K562 treated with DMSO at 1 percent for 12 hours (cell line): ENCODE measurements around the gene HOXD9. TPM values are rescaled to one million over a fixed set of nuclear protein-coding genes. Genes with fewer than 3 reads are reported as not detected.

Experiments used
- total RNA-seq: library from RNA; unstranded; fragments of 300-600 nt; gene quantifications from 2 replicates; pipeline ENCODE4 v1.2.3, GENCODE V29; 2022; ENCODE audit not compliant: insufficient read depth

HOXD9 gene
- not detected in 2 replicates for total RNA-seq

DNA sequence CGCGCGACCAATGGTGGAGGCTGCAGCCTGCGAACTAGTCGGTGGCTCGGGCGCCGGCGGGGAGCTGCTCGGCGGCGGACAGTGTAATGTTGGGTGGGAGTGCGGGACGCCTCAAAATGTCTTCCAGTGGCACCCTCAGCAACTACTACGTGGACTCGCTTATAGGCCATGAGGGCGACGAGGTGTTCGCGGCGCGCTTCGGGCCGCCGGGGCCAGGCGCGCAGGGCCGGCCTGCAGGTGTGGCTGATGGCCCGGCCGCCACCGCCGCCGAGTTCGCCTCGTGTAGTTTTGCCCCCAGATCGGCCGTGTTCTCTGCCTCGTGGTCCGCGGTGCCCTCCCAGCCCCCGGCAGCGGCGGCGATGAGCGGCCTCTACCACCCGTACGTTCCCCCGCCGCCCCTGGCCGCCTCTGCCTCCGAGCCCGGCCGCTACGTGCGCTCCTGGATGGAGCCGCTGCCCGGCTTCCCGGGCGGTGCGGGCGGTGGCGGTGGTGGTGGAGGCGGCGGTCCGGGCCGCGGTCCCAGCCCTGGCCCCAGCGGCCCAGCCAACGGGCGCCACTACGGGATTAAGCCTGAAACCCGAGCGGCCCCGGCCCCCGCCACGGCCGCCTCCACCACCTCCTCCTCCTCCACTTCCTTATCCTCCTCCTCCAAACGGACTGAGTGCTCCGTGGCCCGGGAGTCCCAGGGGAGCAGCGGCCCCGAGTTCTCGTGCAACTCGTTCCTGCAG, at the start of gene HOXD9:
Gene HOXD9 (plus strand): TSS at position 37 of the 728 bp plus-strand sequence. CDS start 50 bp downstream, at position 87.

GRCh38 chr2:176083796-176084261, 38.7 kb upstream of the HOXD9 start, which contains the start of gene EVX2:
EVX2 (minus strand) TSS chr2:176083962; CDS start chr2:176083776, 186 bp downstream.

GRCh38 chr2:176092270-176093144, 30.0 kb upstream of the HOXD9 start, which contains the start of gene HOXD13:
HOXD13 (plus strand) TSS chr2:176092721; CDS start chr2:176092891, 170 bp downstream.

DNA sequence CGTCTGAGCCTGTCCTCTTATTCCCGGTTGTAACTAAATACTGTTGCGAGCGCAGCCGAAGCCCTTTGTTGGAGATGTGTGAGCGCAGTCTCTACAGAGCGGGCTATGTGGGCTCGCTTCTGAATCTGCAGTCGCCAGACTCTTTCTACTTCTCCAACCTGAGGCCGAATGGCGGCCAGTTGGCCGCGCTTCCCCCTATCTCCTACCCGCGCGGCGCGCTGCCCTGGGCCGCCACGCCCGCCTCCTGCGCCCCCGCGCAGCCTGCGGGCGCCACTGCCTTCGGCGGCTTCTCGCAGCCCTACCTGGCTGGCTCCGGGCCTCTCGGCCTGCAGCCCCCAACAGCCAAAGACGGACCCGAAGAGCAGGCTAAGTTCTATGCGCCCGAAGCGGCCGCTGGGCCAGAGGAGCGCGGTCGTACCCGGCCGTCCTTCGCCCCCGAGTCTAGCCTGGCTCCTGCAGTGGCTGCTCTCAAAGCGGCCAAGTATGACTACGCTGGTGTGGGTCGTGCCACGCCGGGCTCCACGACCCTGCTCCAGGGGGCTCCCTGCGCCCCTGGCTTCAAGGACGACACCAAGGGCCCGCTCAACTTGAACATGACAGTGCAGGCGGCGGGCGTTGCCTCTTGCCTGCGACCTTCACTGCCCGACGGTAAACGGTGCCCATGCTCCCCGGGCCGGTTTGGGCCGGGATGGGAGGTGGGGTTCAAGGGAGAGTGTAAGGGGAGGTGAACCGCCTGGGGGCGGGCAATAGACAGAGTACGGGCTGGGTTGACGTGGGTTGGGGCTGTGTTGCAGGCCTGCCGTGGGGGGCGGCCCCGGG, 22.6 kb upstream of the HOXD9 start, which contains the start of gene HOXD12:
Gene HOXD12 (plus strand): TSS at position 68 of the 819 bp plus-strand sequence. CDS start 7 bp downstream, at position 75.

GRCh38 chr2:176106581-176107539, 15.7 kb upstream of the HOXD9 start, which contains the start of gene HOXD11:
HOXD11 (plus strand) TSS chr2:176107280; CDS start chr2:176107356, 76 bp downstream.

GRCh38 chr2:176115883-176116813, 6.4 kb upstream of the HOXD9 start, which contains the start of gene HOXD10:
HOXD10 (plus strand) TSS chr2:176116778; CDS start chr2:176116834, 56 bp downstream.

DNA sequence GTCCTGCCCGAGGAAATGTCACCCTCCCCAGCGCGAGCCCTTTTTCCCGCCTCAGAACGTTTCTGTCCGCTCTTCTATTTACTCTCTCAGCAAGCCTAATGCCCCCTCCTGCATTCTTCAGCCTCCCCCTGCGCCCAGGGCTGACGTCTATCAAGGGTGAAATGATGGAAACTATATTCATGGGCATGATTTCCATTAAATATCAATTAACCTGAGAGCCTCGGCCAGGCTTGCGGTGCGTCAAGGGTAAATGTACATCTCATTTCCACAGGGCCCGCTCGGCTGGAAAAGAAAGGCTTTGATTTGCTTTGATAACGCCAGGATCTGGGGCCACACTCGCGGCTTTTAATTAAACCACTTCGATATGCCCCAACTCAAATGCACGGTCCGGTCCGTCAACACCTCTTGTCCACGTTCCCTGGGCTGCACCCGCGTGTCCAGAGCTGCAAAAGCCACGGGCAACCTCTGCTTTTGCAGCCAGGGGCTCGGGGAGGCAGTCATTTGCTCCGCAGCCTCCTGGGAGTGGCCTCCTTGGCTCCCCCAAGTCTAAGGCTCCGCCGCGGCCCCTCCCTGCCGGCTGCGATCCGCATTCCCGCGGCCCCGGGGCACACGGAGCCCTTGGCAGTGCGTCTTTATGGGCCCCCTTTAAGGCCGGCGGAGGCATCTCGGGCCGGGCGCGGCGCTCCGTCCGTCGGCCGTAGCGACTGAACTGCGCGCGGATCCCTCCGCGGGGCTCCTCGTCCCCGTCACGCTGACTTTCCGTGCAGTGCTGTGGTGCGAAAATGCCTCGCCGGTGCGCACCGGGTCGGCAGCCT, 6.7 kb downstream of the HOXD9 start, which contains the start of gene HOXD8:
Gene HOXD8 (plus strand): TSS at position 724 of the 815 bp plus-strand sequence. CDS start 662 bp downstream, outside the sequence.

GRCh38 chr2:176151442-176152287, 29.1 kb downstream of the HOXD9 start, which contains the start of gene HOXD4:
HOXD4 (plus strand) TSS chr2:176151550; CDS start chr2:176151634, 84 bp downstream.

DNA sequence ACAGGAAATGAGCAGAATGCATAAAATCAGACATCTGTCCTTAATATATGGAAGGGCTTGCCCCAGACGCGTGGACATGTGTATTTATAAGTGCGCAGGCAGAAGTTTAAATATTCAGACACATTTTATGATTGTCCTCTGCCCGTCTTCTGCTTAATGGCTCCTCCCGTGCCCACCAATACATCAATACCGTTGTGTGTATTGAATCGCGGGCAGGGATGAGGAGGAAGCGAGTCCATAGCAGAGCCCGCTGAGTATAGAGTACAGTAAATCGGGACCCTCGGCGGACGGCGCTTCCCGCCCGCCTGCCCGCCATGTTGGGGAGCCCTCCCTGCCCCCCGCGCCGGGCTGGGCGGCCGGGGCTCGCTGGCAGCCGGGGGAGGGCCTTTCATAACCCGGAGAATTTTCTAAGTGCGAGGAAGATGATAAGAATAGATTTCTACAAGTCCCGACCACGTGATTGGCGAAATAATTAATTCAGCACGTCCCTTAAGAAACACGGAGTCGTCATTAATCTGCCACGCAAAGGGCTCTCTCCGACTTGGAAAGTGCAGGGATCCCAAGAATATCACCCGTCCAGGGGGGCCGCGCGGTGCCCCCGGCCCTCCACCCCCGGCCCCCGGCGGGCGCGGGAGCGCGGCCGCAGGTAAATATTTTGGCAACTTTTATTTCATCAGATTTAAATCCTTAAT, 34.4 kb downstream of the HOXD9 start, which contains the start of gene HOXD3:
Gene HOXD3 (plus strand): TSS at position 501 of the 692 bp plus-strand sequence. CDS start 11,808 bp downstream, outside the sequence.

Other genes with a start within 250 kb of the HOXD9 start
- gene LNPK, start 120.5 kb upstream of the HOXD9 start, total RNA-seq = 23.3 and 34.3 TPM in 2 replicates
- not detected in 2 replicates for gene EVX2, start 38.8 kb upstream of the HOXD9 start, total RNA-seq
- gene HOXD13, start 30.0 kb upstream of the HOXD9 start, total RNA-seq = not detected in 2 replicates
- gene HOXD12, start 22.9 kb upstream of the HOXD9 start, total RNA-seq = not detected in 2 replicates
- not detected in 2 replicates for gene HOXD11, start 15.4 kb upstream of the HOXD9 start, total RNA-seq
- not detected in 2 replicates for gene HOXD10, start 5.9 kb upstream of the HOXD9 start, total RNA-seq
- 0.99 TPM in 1 of 2 replicates, not detected in the other for gene HOXD8, start 7.0 kb downstream of the HOXD9 start, total RNA-seq
- not detected in 2 replicates for gene HOXD4, start 28.8 kb downstream of the HOXD9 start, total RNA-seq
- gene HOXD3, start 34.6 kb downstream of the HOXD9 start, total RNA-seq = not detected in 2 replicates
- gene HOXD1, start 65.9 kb downstream of the HOXD9 start, total RNA-seq = not detected in 2 replicates
- 53.2 and 61.2 TPM in 2 replicates for gene MTX2, start 146.7 kb downstream of the HOXD9 start, total RNA-seq